WTC11 (cell line): ENCODE data around the gene CARD11. TPM values are rescaled to one million over a fixed set of nuclear protein-coding genes. Genes with fewer than 3 reads are reported as not detected.

Experiments
- ATAC-seq: fragments of 200-7000 bp; cut with Tn5 transposase; 2 replicates; pipeline ENCODE4 v1.10.0; 2021; ENCODE audit warnings: mild to moderate bottlenecking, moderate library complexity
- CTCF ChIA-PET: fragments of 300-600 bp; sonication (Branson Sonifier 250); formaldehyde crosslinking; loops from one replicate; lab custom pipeline; 2021; ENCODE audit warnings: antibody characterized with exemption; lab: Charles Lee
- POLR2A ChIA-PET: fragments of 350-600 bp; sonication (Branson Sonifier 250); formaldehyde crosslinking; loops from one replicate; lab custom pipeline; 2021; ENCODE audit warnings: antibody characterized with exemption; lab: Charles Lee
- DNase-seq: peaks from one replicate; pipeline ENCODE4 v3.0.0; 2021; ENCODE audit warnings: low spot score
- H3K27ac Mint-ChIP-seq: 2 replicates; pipeline ENCODE4 v1.8.0; 2021; ENCODE audit warnings: mixed read lengths
- H3K27me3 Mint-ChIP-seq: 2 replicates; pipeline ENCODE4 v1.8.0; 2021; ENCODE audit warnings: low read depth, mild to moderate bottlenecking, moderate library complexity, mixed read lengths
- H3K36me3 Mint-ChIP-seq: 2 replicates; pipeline ENCODE4 v1.8.0; 2021; ENCODE audit warnings: mixed read lengths
- H3K4me1 Mint-ChIP-seq: 2 replicates; pipeline ENCODE4 v1.8.0; 2022; ENCODE audit warnings: mixed read lengths
- H3K4me3 Mint-ChIP-seq: 2 replicates; pipeline ENCODE4 v1.8.0; 2021; ENCODE audit warnings: mild to moderate bottlenecking, moderate library complexity, mixed read lengths
- H3K9me3 Mint-ChIP-seq: 2 replicates; pipeline ENCODE4 v1.8.0; 2021; ENCODE audit warnings: mixed read lengths
- AFF4 ChIP-seq: sonication (generic); formaldehyde crosslinking; IDR thresholded peaks from 2 replicates; pipeline ENCODE4 v1.8.1; 2023; ENCODE audit warnings: mild to moderate bottlenecking, missing genetic modification reagents, borderline replicate concordance
- AR ChIP-seq: fragments of 250-450 bp; sonication (Bioruptor Pico); IDR thresholded peaks from 2 replicates; pipeline ENCODE4 v1.9.0; 2021; ENCODE audit warnings: mild to moderate bottlenecking
- GABPB1 ChIP-seq: sonication (generic); formaldehyde crosslinking; IDR thresholded peaks from 2 replicates; pipeline ENCODE4 v1.8.1; 2023; ENCODE audit warnings: mild to moderate bottlenecking, missing genetic modification reagents
- GTF2I ChIP-seq: fragments of 250-450 bp; sonication (Bioruptor Pico); conservative IDR thresholded peaks from 2 replicates; pipeline ENCODE4 v1.4.0; 2021; ENCODE audit warnings: mild to moderate bottlenecking
- HMGA2 ChIP-seq: fragments of 250-450 bp; sonication (Bioruptor Pico); IDR thresholded peaks from 2 replicates; pipeline ENCODE4 v1.4.0; 2021; ENCODE audit warnings: mild to moderate bottlenecking, moderate library complexity
- JAZF1 ChIP-seq: fragments of 250-450 bp; sonication (Bioruptor Pico); IDR thresholded peaks from 2 replicates; pipeline ENCODE4 v1.9.0; 2021; ENCODE audit warnings: moderate library complexity, mild to moderate bottlenecking, inconsistent platforms
- NFE2L1 ChIP-seq: sonication (generic); formaldehyde crosslinking; IDR thresholded peaks from 2 replicates; pipeline ENCODE4 v1.8.1; 2023; ENCODE audit warnings: missing genetic modification reagents
- NR1H2 ChIP-seq: sonication (generic); formaldehyde crosslinking; IDR thresholded peaks from 2 replicates; pipeline ENCODE4 v1.9.0; 2021; ENCODE audit warnings: mild to moderate bottlenecking, moderate library complexity, missing genetic modification reagents
- PREB ChIP-seq: sonication (generic); formaldehyde crosslinking; IDR thresholded peaks from 2 replicates; pipeline ENCODE4 v1.8.1; 2022; ENCODE audit warnings: mild to moderate bottlenecking, missing genetic modification reagents, moderate library complexity, borderline replicate concordance
- PRRX2 ChIP-seq: fragments of 250-450 bp; sonication (Bioruptor Pico); IDR thresholded peaks from 2 replicates; pipeline ENCODE4 v1.8.0; 2021; ENCODE audit warnings: mild to moderate bottlenecking
- RELA ChIP-seq: sonication (generic); formaldehyde crosslinking; IDR thresholded peaks from 2 replicates; pipeline ENCODE4 v1.8.1; 2022; ENCODE audit warnings: missing genetic modification reagents, mild to moderate bottlenecking, borderline replicate concordance
- RORB ChIP-seq: fragments of 250-450 bp; sonication (Bioruptor Pico); IDR thresholded peaks from 2 replicates; pipeline ENCODE4 v1.9.0; 2021; ENCODE audit warnings: mild to moderate bottlenecking
- SMAD3 ChIP-seq: sonication (generic); formaldehyde crosslinking; IDR thresholded peaks from 2 replicates; pipeline ENCODE4 v1.8.0; 2022; ENCODE audit warnings: missing genetic modification reagents, mild to moderate bottlenecking, borderline replicate concordance
- SP1 ChIP-seq: sonication (generic); formaldehyde crosslinking; conservative IDR thresholded peaks from 2 replicates; pipeline ENCODE4 v1.8.1; 2022; ENCODE audit warnings: missing genetic modification reagents
- TCF7 ChIP-seq: sonication (generic); formaldehyde crosslinking; IDR thresholded peaks from 2 replicates; pipeline ENCODE4 v1.8.0; 2022; ENCODE audit warnings: mild to moderate bottlenecking, low read depth, missing genetic modification reagents, moderate library complexity
- ZNF138 ChIP-seq: sonication (generic); formaldehyde crosslinking; conservative IDR thresholded peaks from 2 replicates; pipeline ENCODE4 v1.8.1; 2022; ENCODE audit warnings: mild to moderate bottlenecking, moderate library complexity, missing genetic modification reagents
- ZNF263 ChIP-seq: sonication (generic); formaldehyde crosslinking; IDR thresholded peaks from 2 replicates; pipeline ENCODE4 v1.8.1; 2022; ENCODE audit warnings: low read depth, mild to moderate bottlenecking, moderate library complexity, missing genetic modification reagents
- ZNF423 ChIP-seq: fragments of 250-450 bp; sonication (Bioruptor Pico); IDR thresholded peaks from 2 replicates; pipeline ENCODE4 v2.1.2; 2022; ENCODE audit warnings: mild to moderate bottlenecking, moderate library complexity
- ZNF671 ChIP-seq: fragments of 250-450 bp; sonication (Bioruptor Pico); IDR thresholded peaks from 2 replicates; pipeline ENCODE4 v1.8.0; 2021; ENCODE audit warnings: mild to moderate bottlenecking
- total RNA-seq: library from RNA; stranded (reverse); gene quantifications from 3 replicates; pipeline ENCODE4 v1.2.3, GENCODE V29; 2021
- TF ChIP-seq, protein P1 (sequence below): sonication (generic); formaldehyde crosslinking; conservative IDR thresholded peaks from 2 replicates; pipeline ENCODE4 v1.8.1; 2022; ENCODE audit warnings: mild to moderate bottlenecking, missing genetic modification reagents
- TF ChIP-seq, protein P2 (sequence below): sonication (generic); formaldehyde crosslinking; IDR thresholded peaks from 2 replicates; pipeline ENCODE4 v1.8.1; 2023; ENCODE audit warnings: mild to moderate bottlenecking, missing genetic modification reagents
- TF ChIP-seq, protein P3 (sequence below): fragments of 250-450 bp; sonication (Bioruptor Pico); IDR thresholded peaks from 2 replicates; pipeline ENCODE4 v1.8.0; 2021; ENCODE audit warnings: mild to moderate bottlenecking

CARD11 gene
- total RNA-seq, 1 experiment from 2014 or later = 40.8 TPM

DNA sequence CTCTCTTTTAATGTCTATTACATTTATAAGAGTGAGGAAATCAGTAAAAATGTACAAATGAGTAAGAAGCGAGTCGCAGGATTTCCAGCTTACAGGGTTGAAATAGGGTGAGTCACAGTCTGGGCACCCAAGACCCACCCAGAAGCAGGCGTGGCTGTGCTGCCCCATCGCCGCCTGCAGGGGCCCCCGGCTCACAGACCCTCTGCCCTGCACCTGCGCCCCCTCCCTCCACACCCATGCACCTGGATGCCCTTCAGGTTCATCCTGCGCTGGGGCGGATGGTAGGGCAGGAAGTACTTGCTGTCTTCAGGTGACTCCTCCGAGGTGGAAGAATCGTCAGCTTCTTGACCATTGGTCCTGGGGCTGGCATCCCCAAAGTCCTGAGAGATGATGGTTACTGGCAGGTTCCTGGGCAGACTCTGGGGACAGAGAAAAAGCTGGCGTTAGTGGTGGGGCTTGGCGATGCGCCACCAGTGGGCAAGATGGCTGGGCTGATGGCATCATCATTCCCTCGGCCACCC lies 109.4 kb downstream of the CARD11 start (continued):
- TF ChIP-seq AFF4 (no peak), PREB (CRISPR knock-in tag) (no peak), ZNF671 (CRISPR knock-in tag) (no peak), SP1 (CRISPR knock-in tag) (no peak), RELA (CRISPR knock-in tag) (no peak), GABPB1 (CRISPR knock-in tag) (no peak), HMGA2 (CRISPR knock-in tag) (no peak), ZNF263 (CRISPR knock-in tag) (no peak), SMAD3 (CRISPR knock-in tag) (no peak)
- TF ChIP-seq, protein P1, sequence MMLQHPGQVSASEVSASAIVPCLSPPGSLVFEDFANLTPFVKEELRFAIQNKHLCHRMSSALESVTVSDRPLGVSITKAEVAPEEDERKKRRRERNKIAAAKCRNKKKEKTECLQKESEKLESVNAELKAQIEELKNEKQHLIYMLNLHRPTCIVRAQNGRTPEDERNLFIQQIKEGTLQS = no peak

DNA sequence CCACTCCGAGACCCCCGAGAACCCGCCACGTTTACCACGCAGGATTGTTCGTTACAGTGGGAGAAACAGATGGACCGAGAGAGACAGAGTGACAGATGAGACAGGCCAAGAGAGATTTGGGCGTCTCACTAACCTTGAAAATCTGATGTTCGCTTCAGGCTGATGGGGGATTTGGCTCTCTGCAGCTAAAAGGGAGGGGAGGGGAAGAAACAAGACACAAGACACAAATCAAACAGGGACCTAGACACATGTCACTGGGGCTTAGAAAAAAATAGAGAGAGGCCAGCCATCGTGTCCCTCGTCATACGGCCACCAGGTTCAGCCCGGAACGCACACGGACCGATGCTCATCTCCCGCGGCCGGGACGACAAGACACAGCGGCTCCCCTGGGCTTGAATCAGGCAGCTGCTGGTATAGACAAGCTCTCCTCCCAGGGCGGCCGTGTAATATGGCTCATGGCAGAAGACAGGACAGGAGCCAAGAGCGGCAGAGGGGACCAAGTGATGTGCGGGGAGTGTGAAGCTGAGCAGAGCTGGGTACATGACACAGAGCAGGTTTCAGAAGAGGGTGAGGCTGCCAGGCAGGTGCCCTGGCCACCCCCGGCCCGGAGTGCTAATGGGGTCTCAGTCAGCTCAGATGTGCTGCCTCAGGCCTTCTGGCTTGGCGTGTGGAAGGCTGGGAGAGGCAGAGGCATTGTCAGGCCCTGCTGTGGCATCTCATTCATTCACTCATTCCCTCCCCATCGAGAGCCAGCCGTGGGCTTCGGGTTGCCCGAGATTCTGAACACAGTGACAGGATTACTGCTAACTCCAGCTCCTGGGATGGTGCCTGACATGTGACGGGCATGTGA lies 111.0 kb downstream of the CARD11 start:
- ATAC-seq (no peak), DNase-seq (peak; percentile 10)
- no peak overlapping the region for H3K4me3 Mint-ChIP-seq
- no peak overlapping the region for H3K27ac Mint-ChIP-seq
- peaks cover 9% of the 10 kb centered on the region; the same call in 1 of the 2 replicates for H3K36me3 Mint-ChIP-seq
- no peaks in the 10 kb centered on the region; the same call in 1 of the 2 replicates for H3K4me1 Mint-ChIP-seq
- no peaks in the 10 kb centered on the region for H3K27me3 Mint-ChIP-seq
- POLR2A ChIA-PET = no interaction called here
- TF ChIP-seq TCF7 (CRISPR knock-in tag) (no peak), PRRX2 (CRISPR knock-in tag) (no peak), ZNF423 (CRISPR knock-in tag) (no peak), JAZF1 (CRISPR knock-in tag) (no peak), GTF2I (CRISPR knock-in tag) (no peak), NR1H2 (CRISPR knock-in tag) (no peak), ZNF263 (CRISPR knock-in tag) (no peak), RORB (CRISPR knock-in tag) (no peak), NFE2L1 (no peak), ZNF138 (no peak), AR (no peak)
- TF ChIP-seq, protein P2, sequence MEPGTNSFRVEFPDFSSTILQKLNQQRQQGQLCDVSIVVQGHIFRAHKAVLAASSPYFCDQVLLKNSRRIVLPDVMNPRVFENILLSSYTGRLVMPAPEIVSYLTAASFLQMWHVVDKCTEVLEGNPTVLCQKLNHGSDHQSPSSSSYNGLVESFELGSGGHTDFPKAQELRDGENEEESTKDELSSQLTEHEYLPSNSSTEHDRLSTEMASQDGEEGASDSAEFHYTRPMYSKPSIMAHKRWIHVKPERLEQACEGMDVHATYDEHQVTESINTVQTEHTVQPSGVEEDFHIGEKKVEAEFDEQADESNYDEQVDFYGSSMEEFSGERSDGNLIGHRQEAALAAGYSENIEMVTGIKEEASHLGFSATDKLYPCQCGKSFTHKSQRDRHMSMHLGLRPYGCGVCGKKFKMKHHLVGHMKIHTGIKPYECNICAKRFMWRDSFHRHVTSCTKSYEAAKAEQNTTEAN (CRISPR knock-in tag) = no peak
- TF ChIP-seq, protein P3, sequence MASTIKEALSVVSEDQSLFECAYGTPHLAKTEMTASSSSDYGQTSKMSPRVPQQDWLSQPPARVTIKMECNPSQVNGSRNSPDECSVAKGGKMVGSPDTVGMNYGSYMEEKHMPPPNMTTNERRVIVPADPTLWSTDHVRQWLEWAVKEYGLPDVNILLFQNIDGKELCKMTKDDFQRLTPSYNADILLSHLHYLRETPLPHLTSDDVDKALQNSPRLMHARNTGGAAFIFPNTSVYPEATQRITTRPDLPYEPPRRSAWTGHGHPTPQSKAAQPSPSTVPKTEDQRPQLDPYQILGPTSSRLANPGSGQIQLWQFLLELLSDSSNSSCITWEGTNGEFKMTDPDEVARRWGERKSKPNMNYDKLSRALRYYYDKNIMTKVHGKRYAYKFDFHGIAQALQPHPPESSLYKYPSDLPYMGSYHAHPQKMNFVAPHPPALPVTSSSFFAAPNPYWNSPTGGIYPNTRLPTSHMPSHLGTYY = no peak
- CTCF ChIA-PET = interaction anchor here (0.8 to 2.0 kb wide), 3 partner anchors 8 to 137 kb away, joined by 3 to 9 read pairs (median 4); no protein-coding TSS in a partner anchor
- H3K9me3 Mint-ChIP-seq = no peaks in the 10 kb centered on the region
